WERI-Rb-1 (cell line): Measurements from ENCODE around the gene PRKCA.

ENCODE experiments used
- DNase-seq: peaks from one replicate; pipeline ENCODE4 v3.0.0-alpha.2; 2020
- H3K27ac ChIP-seq: fragments of 250-450 bp; sonication (Bioruptor Pico); 2 replicates; pipeline ENCODE4 v1.5.1; 2020; ENCODE audit warnings: mild to moderate bottlenecking, moderate library complexity
- H3K27me3 ChIP-seq: fragments of 250-450 bp; sonication (Bioruptor Pico); 2 replicates; pipeline ENCODE4 v1.5.1; 2021; ENCODE audit warnings: mild to moderate bottlenecking, low read depth, moderate library complexity; ENCODE audit not compliant: insufficient read depth, severe bottlenecking
- H3K36me3 ChIP-seq: fragments of 250-450 bp; sonication (Bioruptor Pico); 2 replicates; pipeline ENCODE4 v1.5.1; 2020; ENCODE audit warnings: mild to moderate bottlenecking, moderate library complexity
- H3K4me3 ChIP-seq: 2 replicates; pipeline ENCODE4 v1.5.1; 2011; ENCODE audit warnings: low read depth, mild to moderate bottlenecking, control low read depth, low read length
- H3K9me3 ChIP-seq: fragments of 250-450 bp; sonication (Bioruptor Pico); 2 replicates; pipeline ENCODE4 v1.5.1; 2021; ENCODE audit warnings: mild to moderate bottlenecking, moderate library complexity; ENCODE audit not compliant: severe bottlenecking
- TF ChIP-seq, protein P1 (sequence below): IDR thresholded peaks from 2 replicates; pipeline ENCODE4 v1.5.1; 2011; ENCODE audit warnings: low read depth, mild to moderate bottlenecking, control low read depth, inconsistent platforms, low read length

PRKCA gene

GRCh38 chr17:66714046-66715023 is 411.9 kb downstream of the PRKCA start:
- H3K36me3 ChIP-seq: no peaks in the 10 kb centered on the region
- no peaks in the 10 kb centered on the region for H3K27me3 ChIP-seq
- H3K27ac ChIP-seq: no peak overlapping the region
- DNase-seq: no peak
- TF ChIP-seq, protein P1, sequence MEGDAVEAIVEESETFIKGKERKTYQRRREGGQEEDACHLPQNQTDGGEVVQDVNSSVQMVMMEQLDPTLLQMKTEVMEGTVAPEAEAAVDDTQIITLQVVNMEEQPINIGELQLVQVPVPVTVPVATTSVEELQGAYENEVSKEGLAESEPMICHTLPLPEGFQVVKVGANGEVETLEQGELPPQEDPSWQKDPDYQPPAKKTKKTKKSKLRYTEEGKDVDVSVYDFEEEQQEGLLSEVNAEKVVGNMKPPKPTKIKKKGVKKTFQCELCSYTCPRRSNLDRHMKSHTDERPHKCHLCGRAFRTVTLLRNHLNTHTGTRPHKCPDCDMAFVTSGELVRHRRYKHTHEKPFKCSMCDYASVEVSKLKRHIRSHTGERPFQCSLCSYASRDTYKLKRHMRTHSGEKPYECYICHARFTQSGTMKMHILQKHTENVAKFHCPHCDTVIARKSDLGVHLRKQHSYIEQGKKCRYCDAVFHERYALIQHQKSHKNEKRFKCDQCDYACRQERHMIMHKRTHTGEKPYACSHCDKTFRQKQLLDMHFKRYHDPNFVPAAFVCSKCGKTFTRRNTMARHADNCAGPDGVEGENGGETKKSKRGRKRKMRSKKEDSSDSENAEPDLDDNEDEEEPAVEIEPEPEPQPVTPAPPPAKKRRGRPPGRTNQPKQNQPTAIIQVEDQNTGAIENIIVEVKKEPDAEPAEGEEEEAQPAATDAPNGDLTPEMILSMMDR: no peak
- peaks cover 6% of the 10 kb centered on the region for H3K9me3 ChIP-seq
- H3K4me3 ChIP-seq: no peak overlapping the region

- TF ChIP-seq, protein P1: no peak
- Histone ChIP-seq H3K27me3 (no peaks in the 10 kb centered on the region), H3K4me3 (no peak overlapping the region), H3K36me3 (no peaks in the 10 kb centered on the region), H3K27ac (no peak overlapping the region), H3K9me3 (peaks cover 6% of the 10 kb centered on the region)
- DNase-seq: no peak
Observed at GRCh38 chr17:66715076-66715675, 412.8 kb downstream of the PRKCA start.

- H3K4me3 ChIP-seq: no peak overlapping the region
- no peak overlapping the region for H3K27ac ChIP-seq
- H3K36me3 ChIP-seq: no peaks in the 10 kb centered on the region
- H3K27me3 ChIP-seq: no peaks in the 10 kb centered on the region
- TF ChIP-seq, protein P1: peak; percentile 76
- DNase-seq: peak; percentile 35
- H3K9me3 ChIP-seq: peaks cover 6% of the 10 kb centered on the region
Observed at GRCh38 chr17:66715745-66716156, 413.3 kb downstream of the PRKCA start.

GRCh38 chr17:66716236-66717026 is 414.0 kb downstream of the PRKCA start:
- H3K36me3 ChIP-seq: no peaks in the 10 kb centered on the region
- TF ChIP-seq, protein P1: no peak
- no peak overlapping the region for H3K27ac ChIP-seq
- peaks cover 6% of the 10 kb centered on the region for H3K9me3 ChIP-seq
- H3K4me3 ChIP-seq: no peak overlapping the region
- no peak for DNase-seq
- no peaks in the 10 kb centered on the region for H3K27me3 ChIP-seq

GRCh38 chr17:66717641-66718058 is 415.2 kb downstream of the PRKCA start:
- Histone ChIP-seq H3K4me3 (no peak overlapping the region), H3K27ac (no peak overlapping the region), H3K27me3 (no peaks in the 10 kb centered on the region), H3K9me3 (peaks cover 6% of the 10 kb centered on the region), H3K36me3 (no peaks in the 10 kb centered on the region)
- TF ChIP-seq, protein P1: no peak
- peak; percentile 38 for DNase-seq
